Chondrocyte (in vitro differentiated cells): ENCODE results near the gene SETSIP. TPM values are rescaled to one million over a fixed set of nuclear protein-coding genes. Genes with fewer than 3 reads are reported as not detected.

Source experiments
- DNase-seq: peaks from one replicate; pipeline ENCODE4 v3.0.0; 2021; ENCODE audit warnings: mixed read lengths, low spot score
- H3K27ac Mint-ChIP-seq: one replicate; pipeline ENCODE4 v1.8.0; 2021; ENCODE audit warnings: mild to moderate bottlenecking, moderate library complexity, mixed read lengths; ENCODE audit not compliant: unreplicated experiment
- H3K27me3 Mint-ChIP-seq: 2 replicates; pipeline ENCODE4 v1.8.0; 2021; ENCODE audit warnings: low read depth, mixed read lengths
- H3K36me3 Mint-ChIP-seq: 2 replicates; pipeline ENCODE4 v1.8.0; 2021; ENCODE audit warnings: low read depth, mixed read lengths
- H3K4me1 Mint-ChIP-seq: 2 replicates; pipeline ENCODE4 v1.8.0; 2021; ENCODE audit warnings: low read depth, mild to moderate bottlenecking, mixed read lengths
- H3K4me3 Mint-ChIP-seq: one replicate; pipeline ENCODE4 v1.8.0; 2021; ENCODE audit warnings: mild to moderate bottlenecking, moderate library complexity, mixed read lengths; ENCODE audit not compliant: unreplicated experiment
- H3K9me3 Mint-ChIP-seq: 2 replicates; pipeline ENCODE4 v1.8.0; 2021; ENCODE audit warnings: low read depth, mixed read lengths
- CTCF ChIP-seq: fragments of 200-600 bp; sonication (generic); IDR thresholded peaks from 2 replicates; pipeline ENCODE4 v1.5.0; 2021; ENCODE audit warnings: antibody characterized with exemption, mild to moderate bottlenecking, moderate library complexity
- long read RNA-seq: library from polyadenylated mRNA; stranded (forward); transcript quantifications from one replicate; pipeline ENCODE4 v2.0.0, GENCODE V29; 2021
- total RNA-seq: library from RNA; stranded (reverse); gene quantifications from 3 replicates; pipeline ENCODE4 v1.2.1, GENCODE V29; 2021

Gene SETSIP
- total RNA-seq = not detected in 3 replicates
- long read RNA-seq = 0 reads

GRCh38 chr1:92075311-92075710 is at the start of gene SETSIP:
TSS of gene SETSIP (minus strand) at chr1:92075411. CDS start at chr1:92075411, 0 bp downstream.
- DNase-seq = no peak
- no peak for TF ChIP-seq CTCF
- peaks cover 4% of the 10 kb centered on the region for H3K4me1 Mint-ChIP-seq
- no peak within 1 kb of the TSS for H3K27ac Mint-ChIP-seq
- peaks cover 2% of the 10 kb centered on the region for H3K27me3 Mint-ChIP-seq
- H3K9me3 Mint-ChIP-seq = no peaks in the 10 kb centered on the region
- H3K36me3 Mint-ChIP-seq = no peaks in the 10 kb centered on the region
- H3K4me3 Mint-ChIP-seq = no peak within 1 kb of the TSS

- Mint-ChIP-seq H3K27ac (no peak overlapping the region), H3K4me3 (no peak overlapping the region), H3K27me3 (no peaks in the 10 kb centered on the region), H3K36me3 (no peaks in the 10 kb centered on the region), H3K9me3 (no peaks in the 10 kb centered on the region), H3K4me1 (no peaks in the 10 kb centered on the region)
- DNase-seq = no peak
- TF ChIP-seq CTCF = no peak
These were observed 48.7 kb upstream of the SETSIP start for GRCh38 chr1:92123868-92124267.

GRCh38 chr1:92118826-92119225 is 43.6 kb upstream of the SETSIP start:
- Mint-ChIP-seq H3K4me1 (no peaks in the 10 kb centered on the region), H3K36me3 (no peaks in the 10 kb centered on the region), H3K4me3 (no peak overlapping the region), H3K9me3 (no peaks in the 10 kb centered on the region), H3K27me3 (no peaks in the 10 kb centered on the region), H3K27ac (no peak overlapping the region)
- TF ChIP-seq CTCF = no peak
- no peak for DNase-seq

GRCh38 chr1:92117526-92117925 is 42.3 kb upstream of the SETSIP start:
- no peaks in the 10 kb centered on the region for H3K36me3 Mint-ChIP-seq
- no peak for TF ChIP-seq CTCF
- no peak overlapping the region for H3K4me3 Mint-ChIP-seq
- DNase-seq = no peak
- no peaks in the 10 kb centered on the region for H3K9me3 Mint-ChIP-seq
- H3K4me1 Mint-ChIP-seq = no peaks in the 10 kb centered on the region
- H3K27me3 Mint-ChIP-seq = no peaks in the 10 kb centered on the region
- H3K27ac Mint-ChIP-seq = no peak overlapping the region

GRCh38 chr1:92108631-92109030 is 33.4 kb upstream of the SETSIP start:
- Mint-ChIP-seq H3K4me3 (no peak overlapping the region), H3K27ac (no peak overlapping the region), H3K36me3 (peaks cover 3% of the 10 kb centered on the region), H3K27me3 (no peaks in the 10 kb centered on the region), H3K9me3 (no peaks in the 10 kb centered on the region), H3K4me1 (no peaks in the 10 kb centered on the region)
- DNase-seq = no peak
- no peak for TF ChIP-seq CTCF
